ENCODE data around the gene WFDC2. TPM values are rescaled to one million over a fixed set of nuclear protein-coding genes. Genes with fewer than 3 reads are reported as not detected.

Gene WFDC2
- 0.25 TPM for polyA plus RNA-seq (ENCODE audit: insufficient read length)

- DNase-seq (ENCODE audit: low read depth), result no peak
Observed at GRCh38 chr20:45469336-45470261, at the start of gene WFDC2. WFDC2 (plus strand) TSS chr20:45469753; CDS start chr20:45469782, 29 bp downstream.

GRCh38 chr20:45420125-45420524 is 49.4 kb upstream of the WFDC2 start:
- DNase-seq (ENCODE audit: low read depth), result no peak

DNA sequence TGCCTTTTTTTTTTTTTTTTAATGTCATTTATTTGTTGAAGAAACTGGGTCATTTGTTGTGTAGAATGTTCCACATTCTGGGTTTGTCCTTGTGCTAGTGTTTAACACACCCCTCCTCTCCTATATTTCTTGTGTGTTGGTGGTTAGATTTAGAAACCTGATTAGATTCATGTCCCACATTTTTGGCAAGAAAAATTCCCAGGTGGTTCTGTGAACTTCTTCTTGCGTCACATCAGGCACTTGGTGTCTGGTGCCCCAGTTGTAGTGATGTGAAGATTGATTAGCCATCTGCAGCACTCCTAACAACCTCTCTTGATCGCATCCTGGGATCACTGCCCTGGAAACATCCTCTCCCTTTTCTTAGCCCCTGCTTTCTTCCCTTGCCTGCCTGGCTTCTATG is 45.9 kb upstream of the WFDC2 start:
- DNase-seq (ENCODE audit: low read depth), result no peak

- DNase-seq (ENCODE audit: low read depth), result no peak
Observed at GRCh38 chr20:45425561-45425960, 44.0 kb upstream of the WFDC2 start.

DNA sequence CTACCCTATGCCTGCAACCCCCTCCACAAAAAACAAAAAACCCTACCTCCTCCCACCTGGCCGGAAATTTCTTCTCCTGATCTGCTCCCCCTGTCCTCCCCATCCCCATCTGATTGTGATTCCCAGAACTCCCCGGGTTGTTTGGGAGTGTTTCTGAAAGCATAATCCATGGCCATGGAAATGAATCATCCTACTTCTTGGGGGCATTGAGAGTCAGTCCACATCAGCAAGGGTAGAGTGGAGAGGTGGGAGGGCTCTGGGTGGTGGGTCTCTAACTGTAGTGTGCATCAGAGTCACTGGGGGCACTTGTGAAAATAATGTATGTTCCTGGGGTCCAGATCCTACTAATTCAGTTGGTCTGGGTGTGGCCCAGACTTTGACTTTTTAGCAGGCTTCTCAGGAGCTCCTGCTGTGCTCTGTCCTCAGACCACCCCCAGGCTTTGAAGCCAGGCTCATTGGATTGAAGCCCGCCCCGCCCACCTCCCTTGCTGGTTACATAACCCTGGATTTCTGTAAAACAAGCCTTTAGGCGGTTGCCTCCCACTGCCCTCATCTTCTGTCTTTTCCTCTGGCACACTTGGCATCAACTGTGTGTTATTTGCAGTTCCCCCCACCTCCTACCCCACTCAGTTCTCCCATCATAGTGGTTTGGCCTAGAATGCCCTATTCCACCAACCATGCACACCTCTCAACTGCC is 43.1 kb upstream of the WFDC2 start:
- DNase-seq (ENCODE audit: low read depth), result no peak

DNA sequence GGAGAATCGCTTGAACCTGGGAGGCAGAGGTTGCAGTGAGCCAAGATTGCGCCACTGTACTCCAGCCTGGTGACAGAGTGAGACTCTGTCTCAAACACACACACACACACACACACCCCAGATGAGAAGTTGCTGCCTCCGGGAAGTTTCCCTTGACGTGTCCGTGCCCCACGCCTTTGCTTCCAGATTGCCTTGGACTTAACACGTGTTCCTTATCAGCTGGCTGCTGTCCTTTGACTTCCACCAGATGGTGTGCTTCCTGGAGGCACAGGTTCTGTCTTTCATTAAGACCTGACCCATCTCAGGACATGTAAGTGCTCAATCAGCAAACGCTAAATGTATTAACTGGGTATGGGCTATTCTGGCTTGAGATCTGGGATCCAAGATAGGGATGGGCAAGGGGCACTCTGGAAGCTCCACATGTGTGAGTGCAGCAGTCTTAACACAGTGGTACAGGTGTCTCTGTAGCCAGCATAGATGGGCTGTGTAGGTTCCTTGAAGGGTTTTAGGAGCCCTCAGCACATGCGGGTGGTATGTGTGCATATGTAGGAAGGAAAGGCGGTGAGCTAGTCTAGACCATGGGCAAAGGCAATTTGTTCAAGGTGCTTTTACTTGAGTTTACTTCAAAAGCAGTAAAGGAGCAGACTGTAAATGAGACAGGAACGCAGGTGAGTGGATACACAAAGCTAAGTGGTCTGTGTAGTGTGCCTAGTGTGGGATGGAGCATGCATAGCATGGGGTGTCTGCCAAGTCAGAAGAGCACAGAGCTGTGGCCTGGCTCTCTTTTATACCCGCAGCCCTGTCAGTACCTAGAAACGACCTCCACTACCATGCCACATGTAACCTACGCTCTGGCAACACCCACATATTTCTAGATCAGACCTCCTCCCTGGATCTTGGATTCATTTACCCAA is 42.1 kb upstream of the WFDC2 start:
- DNase-seq (ENCODE audit: low read depth), result no peak

- DNase-seq (ENCODE audit: low read depth), result no peak
Observed at GRCh38 chr20:45429618-45430017, 39.9 kb upstream of the WFDC2 start.

DNA sequence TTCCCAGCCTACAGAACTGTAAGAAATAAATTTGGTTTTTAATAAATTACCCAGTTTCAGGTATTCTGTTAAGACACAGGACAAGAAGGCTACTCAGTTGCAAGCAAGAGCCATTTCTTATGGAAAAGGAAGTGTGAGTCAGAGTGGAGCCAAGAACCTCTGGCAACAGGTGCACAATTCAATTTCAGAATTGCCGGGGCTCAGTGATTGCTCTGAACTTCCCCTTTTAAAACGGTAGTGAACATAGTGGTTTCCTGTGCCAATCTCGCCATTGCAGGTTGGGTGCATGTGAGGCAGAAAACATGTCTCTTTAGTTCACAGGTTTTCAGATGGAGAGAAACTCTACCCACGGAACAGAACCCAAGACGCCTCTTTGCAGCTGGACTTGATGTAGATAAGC is 37.3 kb upstream of the WFDC2 start:
- no peak for DNase-seq (ENCODE audit: low read depth)

- no peak for DNase-seq (ENCODE audit: low read depth)
Observed at GRCh38 chr20:45433316-45433715, 36.2 kb upstream of the WFDC2 start.

DNA sequence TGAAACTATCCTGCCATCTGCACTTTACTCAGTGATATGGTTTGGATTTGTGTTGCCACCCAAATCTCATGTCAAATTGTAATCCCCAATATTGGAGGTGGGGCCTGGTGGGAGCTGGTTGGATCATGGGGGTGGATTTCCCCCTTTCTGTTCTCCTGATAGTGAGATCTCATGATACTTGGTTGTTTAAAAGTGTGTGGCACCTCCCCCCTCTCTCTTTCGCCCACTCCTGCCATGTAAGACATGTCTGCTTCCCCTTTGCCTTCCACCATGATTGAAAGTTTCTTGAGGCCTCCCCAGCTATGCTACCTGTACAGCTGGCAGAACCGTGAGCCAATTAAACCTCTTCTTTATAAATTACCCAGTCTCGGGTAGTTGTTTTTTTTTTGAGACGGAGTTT is 35.6 kb upstream of the WFDC2 start:
- no peak for DNase-seq (ENCODE audit: low read depth)

GRCh38 chr20:45436732-45437485 is 32.6 kb upstream of the WFDC2 start:
- DNase-seq (ENCODE audit: low read depth), result no peak

- DNase-seq (ENCODE audit: low read depth), result no peak
Observed at GRCh38 chr20:45440424-45440823, 29.1 kb upstream of the WFDC2 start.

- DNase-seq (ENCODE audit: low read depth), result no peak
Observed at GRCh38 chr20:45440891-45441685, 28.5 kb upstream of the WFDC2 start.

DNA sequence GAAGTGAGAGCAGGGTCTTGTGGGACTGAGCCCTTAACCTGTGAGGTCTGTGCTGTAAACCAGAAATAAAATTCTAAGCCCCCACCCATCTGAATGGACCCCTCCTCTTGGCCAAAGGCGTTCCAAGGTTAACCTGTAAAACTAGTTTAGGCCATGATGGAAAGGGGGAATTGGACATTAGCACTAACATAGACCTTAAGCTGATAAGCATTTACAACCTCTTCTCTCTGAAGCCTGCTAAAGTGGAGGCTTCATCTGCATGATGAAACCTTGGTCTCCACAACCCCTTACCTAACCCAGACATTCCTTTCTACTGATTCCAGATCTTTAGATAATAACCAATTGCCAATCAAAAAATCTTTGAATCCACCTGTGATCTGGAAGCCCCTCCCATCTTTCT is 27.8 kb upstream of the WFDC2 start:
- DNase-seq (ENCODE audit: low read depth), result no peak

DNA sequence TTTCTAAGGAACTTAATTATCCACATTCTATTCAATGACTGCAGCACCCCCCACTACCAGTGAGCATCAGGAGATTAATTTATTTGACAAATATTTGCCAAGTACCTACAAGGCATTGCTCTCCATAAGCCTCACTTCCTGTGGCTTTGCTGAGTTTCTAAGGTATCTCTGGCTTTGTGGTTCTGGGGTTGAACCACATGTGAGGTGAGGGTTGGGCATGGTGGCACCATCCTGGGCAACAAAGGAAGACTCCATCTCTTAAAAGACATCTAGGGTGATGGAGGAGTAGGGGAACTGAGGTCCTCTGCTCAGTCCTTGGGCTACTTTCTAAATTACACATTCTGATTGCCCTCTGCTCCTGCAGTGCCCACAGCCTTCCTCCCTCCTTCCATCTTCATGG is 25.5 kb upstream of the WFDC2 start:
- no peak for DNase-seq (ENCODE audit: low read depth)

DNA sequence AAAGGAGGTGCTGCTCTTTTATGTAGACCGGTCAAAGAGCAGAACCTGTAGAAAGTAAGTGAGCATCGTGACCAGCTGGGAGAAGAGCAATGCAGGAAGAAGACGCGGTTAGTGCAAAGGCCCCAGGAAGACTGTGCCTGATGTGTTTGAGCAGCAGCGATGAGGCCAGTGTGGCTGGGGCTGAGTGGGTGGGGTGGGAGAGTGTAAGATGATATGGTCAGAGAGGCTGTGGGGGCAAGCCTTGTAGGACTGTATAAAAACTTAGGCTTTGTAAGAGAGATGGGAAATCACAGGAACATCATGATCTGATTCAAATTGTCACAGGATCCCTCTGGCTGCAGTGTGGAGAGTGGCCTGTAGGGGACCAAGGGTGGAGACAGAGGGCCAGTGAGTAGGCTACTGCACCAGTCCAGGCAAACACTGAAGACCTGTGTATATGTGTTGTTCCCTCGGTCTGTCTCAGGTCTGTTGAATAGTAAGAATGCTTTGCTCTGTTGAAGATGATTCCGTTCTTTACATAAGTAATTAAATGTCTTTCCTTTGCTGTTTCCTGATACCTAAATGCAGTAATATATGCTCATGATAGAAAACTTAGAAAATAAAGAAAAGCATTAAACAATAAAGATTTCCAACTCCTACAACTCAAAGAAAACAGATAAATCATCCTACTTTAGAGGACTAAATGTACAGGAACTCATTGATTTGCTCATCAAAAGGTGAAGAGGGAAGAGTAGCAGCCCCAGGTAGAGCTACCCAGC is 23.6 kb upstream of the WFDC2 start:
- DNase-seq (ENCODE audit: low read depth), result no peak

DNA sequence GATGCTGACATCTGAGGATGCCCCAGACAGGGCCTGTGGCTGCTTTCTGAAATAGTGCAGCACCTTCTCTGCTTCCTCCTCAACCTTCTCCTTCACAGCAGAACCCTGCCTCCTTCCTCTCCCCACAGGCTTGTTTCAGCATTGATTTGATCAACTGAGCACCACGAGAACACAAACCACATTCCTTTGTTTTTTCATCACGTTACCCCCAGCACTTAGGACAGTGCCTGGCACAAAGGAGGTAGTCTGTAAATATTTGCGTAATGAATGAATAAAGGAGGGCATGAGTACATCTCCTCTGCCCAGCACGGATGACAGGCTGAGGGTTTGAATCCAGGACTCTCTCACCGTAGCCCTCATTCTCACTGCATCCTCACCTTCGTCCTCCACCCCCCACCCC is 21.3 kb upstream of the WFDC2 start:
- DNase-seq (ENCODE audit: low read depth), result no peak

DNA sequence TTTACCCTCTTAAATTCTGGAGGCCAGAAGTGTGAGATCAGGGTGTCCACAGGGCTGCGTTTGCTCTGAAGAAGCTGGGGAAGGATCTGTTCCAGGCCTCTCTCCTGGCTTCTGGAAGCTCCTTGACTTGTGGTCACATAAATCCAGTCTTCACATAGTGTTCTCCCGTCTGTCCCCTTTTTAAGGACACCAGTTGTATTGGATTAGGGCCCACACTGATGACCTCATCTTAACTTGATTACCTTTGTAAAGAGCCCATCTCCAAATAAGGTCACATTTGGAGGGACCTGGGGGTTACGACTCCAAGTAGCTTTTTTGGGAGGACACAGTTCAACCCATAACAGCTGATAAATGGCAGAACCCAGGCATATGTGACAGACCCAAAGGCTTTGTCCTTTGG is 20.0 kb upstream of the WFDC2 start:
- no peak for DNase-seq (ENCODE audit: low read depth)

DNA sequence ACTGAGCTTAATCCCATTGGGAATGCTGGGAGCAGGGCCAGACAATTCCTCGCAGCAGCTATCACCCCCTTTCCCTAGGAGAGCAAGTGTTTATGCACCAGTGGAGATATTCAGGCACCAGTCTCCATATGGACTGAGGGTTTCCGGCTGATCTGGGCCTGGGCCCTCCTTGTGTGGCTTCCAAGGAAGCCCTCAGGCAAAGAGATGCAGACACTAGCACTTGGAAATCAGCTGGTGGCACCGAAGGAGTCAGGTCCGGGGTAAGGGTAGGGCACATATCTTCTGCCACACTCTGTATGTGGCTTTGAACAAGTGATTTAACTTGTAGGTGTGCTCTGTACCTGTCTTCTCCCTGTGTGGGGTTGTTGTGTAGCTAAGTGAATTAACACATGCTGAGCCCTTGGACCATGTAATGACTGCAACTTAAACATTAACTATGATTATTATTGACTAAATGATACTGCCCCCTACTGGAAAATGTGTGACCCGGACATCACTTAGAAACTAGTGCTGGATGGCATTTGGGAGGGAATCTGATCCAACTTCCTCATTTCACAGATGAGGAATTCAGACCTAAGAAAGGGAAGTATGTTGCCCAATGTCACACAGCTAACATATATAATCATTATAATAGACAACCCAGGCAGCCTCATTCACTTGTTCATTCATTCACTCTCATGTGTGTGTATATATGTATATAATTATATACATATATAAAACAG is 19.3 kb upstream of the WFDC2 start:
- no peak for DNase-seq (ENCODE audit: low read depth)

All from forelimb muscle (tissue), 1 donor.